HG03442 (cell line): ENCODE data around the gene ERN1.

Experiments used
- ATAC-seq: cut with Tn5 transposase; IDR thresholded peaks from one replicate; pipeline ENCODE4 v1.9.1; 2021; ENCODE audit warnings: mild to moderate bottlenecking, moderate library complexity; ENCODE audit not compliant: unreplicated experiment

The ERN1 gene

GRCh38 chr17:64115822-64116534 lies 14.0 kb downstream of the ERN1 start:
- ATAC-seq: no peak

GRCh38 chr17:64115043-64115698 lies 14.8 kb downstream of the ERN1 start:
- no peak for ATAC-seq

- ATAC-seq: no peak
Measured at GRCh38 chr17:64113006-64113405, 16.9 kb downstream of the ERN1 start.

GRCh38 chr17:64111831-64112230 lies 18.1 kb downstream of the ERN1 start:
- no peak for ATAC-seq

GRCh38 chr17:64110379-64111152 lies 19.4 kb downstream of the ERN1 start:
- no peak for ATAC-seq

- ATAC-seq: no peak
Measured at GRCh38 chr17:64109400-64109799, 20.5 kb downstream of the ERN1 start.

GRCh38 chr17:64107500-64108236 lies 22.3 kb downstream of the ERN1 start:
- no peak for ATAC-seq

GRCh38 chr17:64106918-64107317 lies 23.0 kb downstream of the ERN1 start:
- no peak for ATAC-seq

- ATAC-seq: no peak
Measured at GRCh38 chr17:64103391-64104364, 26.3 kb downstream of the ERN1 start.

GRCh38 chr17:64102627-64103390 lies 27.1 kb downstream of the ERN1 start:
- ATAC-seq: no peak

GRCh38 chr17:64099543-64099942 lies 30.4 kb downstream of the ERN1 start:
- ATAC-seq: no peak

GRCh38 chr17:64097196-64097936 lies 32.6 kb downstream of the ERN1 start:
- ATAC-seq: no peak

GRCh38 chr17:64096037-64096436 lies 33.9 kb downstream of the ERN1 start:
- ATAC-seq: no peak

- ATAC-seq: no peak
Measured at GRCh38 chr17:64095144-64095882, 34.6 kb downstream of the ERN1 start.

GRCh38 chr17:64094412-64094811 lies 35.5 kb downstream of the ERN1 start:
- no peak for ATAC-seq

- no peak for ATAC-seq
Measured at GRCh38 chr17:64092952-64093451, 36.9 kb downstream of the ERN1 start.

- ATAC-seq: no peak
Measured at GRCh38 chr17:64092113-64092512, 37.8 kb downstream of the ERN1 start.

GRCh38 chr17:64091571-64091970 lies 38.4 kb downstream of the ERN1 start:
- no peak for ATAC-seq
